GM23338 (cell line): Measurements from ENCODE around the gene GPC5. TPM values are rescaled to one million over a fixed set of nuclear protein-coding genes. Genes with fewer than 3 reads are reported as not detected.

Experiments used
- ATAC-seq: fragments of 200-7000 bp; cut with Tn5 transposase; 3 replicates; pipeline ENCODE4 v1.9.1; 2020
- DNase-seq: peaks from one replicate; pipeline ENCODE4 v3.0.0-alpha.2; 2015; ENCODE audit warnings: low spot score
- H2AFZ ChIP-seq: fragments of 200-600 bp; sonication (generic); 2 replicates; pipeline ENCODE4 v1.8.0; 2016; ENCODE audit warnings: antibody characterized with exemption, mild to moderate bottlenecking, moderate library complexity
- H3F3A ChIP-seq: fragments of 200-600 bp; sonication (generic); replicated peaks from 2 replicates; pipeline ENCODE4 v1.8.0; 2017; ENCODE audit warnings: antibody characterized with exemption, mixed run types, low read depth
- H3K27ac ChIP-seq: fragments of 200-600 bp; sonication (generic); 2 replicates; pipeline ENCODE4 v1.6.1; 2016; ENCODE audit warnings: low read depth
- H3K27me3 ChIP-seq: fragments of 200-600 bp; sonication (generic); 2 replicates; pipeline ENCODE4 v1.8.0; 2016; ENCODE audit warnings: mild to moderate bottlenecking, mixed run types, moderate library complexity; ENCODE audit not compliant: insufficient read depth
- H3K36me3 ChIP-seq: fragments of 200-600 bp; sonication (generic); 2 replicates; pipeline ENCODE4 v1.8.0; 2016; ENCODE audit warnings: mild to moderate bottlenecking; ENCODE audit not compliant: insufficient read depth
- H3K4me1 ChIP-seq: fragments of 200-600 bp; sonication (generic); 2 replicates; pipeline ENCODE4 v1.8.0; 2016; ENCODE audit warnings: mild to moderate bottlenecking, moderate library complexity; ENCODE audit not compliant: insufficient read depth
- H3K4me2 ChIP-seq: fragments of 200-600 bp; sonication (generic); 2 replicates; pipeline ENCODE4 v1.7.1; 2017; ENCODE audit warnings: mixed run types
- H3K4me3 ChIP-seq: fragments of 200-600 bp; sonication (generic); 2 replicates; pipeline ENCODE4 v1.6.1; 2016; ENCODE audit warnings: mixed run types
- H3K79me2 ChIP-seq: fragments of 200-600 bp; sonication (generic); replicated peaks from 2 replicates; pipeline ENCODE4 v1.8.0; 2017; ENCODE audit warnings: mild to moderate bottlenecking; ENCODE audit not compliant: insufficient read depth
- H3K9me2 ChIP-seq: fragments of 200-600 bp; sonication (generic); 2 replicates; pipeline ENCODE4 v1.8.0; 2017; ENCODE audit not compliant: insufficient read depth
- H4K20me1 ChIP-seq: fragments of 200-600 bp; sonication (generic); replicated peaks from 2 replicates; pipeline ENCODE4 v1.8.0; 2017; ENCODE audit warnings: mild to moderate bottlenecking; ENCODE audit not compliant: insufficient read depth
- H3K27ac Mint-ChIP-seq: 2 replicates; pipeline ENCODE4 v1.8.0; 2020; ENCODE audit warnings: inconsistent platforms, mild to moderate bottlenecking, moderate library complexity, mixed read lengths
- H3K27me3 Mint-ChIP-seq: 3 replicates; pipeline ENCODE4 v1.8.0; 2022; ENCODE audit warnings: low read depth, mild to moderate bottlenecking, moderate library complexity, mixed read lengths, inconsistent platforms; ENCODE audit not compliant: insufficient read depth, poor library complexity
- H3K36me3 Mint-ChIP-seq: 3 replicates; pipeline ENCODE4 v1.8.0; 2021; ENCODE audit warnings: low read depth, mild to moderate bottlenecking, inconsistent platforms, moderate library complexity, mixed read lengths
- H3K4me1 Mint-ChIP-seq: 3 replicates; pipeline ENCODE4 v1.8.0; 2020; ENCODE audit warnings: mild to moderate bottlenecking, inconsistent platforms, mixed read lengths
- H3K4me3 Mint-ChIP-seq: 3 replicates; pipeline ENCODE4 v1.8.0; 2021; ENCODE audit warnings: moderate library complexity, mild to moderate bottlenecking, inconsistent platforms, mixed read lengths
- H3K9me3 Mint-ChIP-seq: 3 replicates; pipeline ENCODE4 v1.8.0; 2020; ENCODE audit warnings: moderate library complexity, mild to moderate bottlenecking, inconsistent platforms, mixed read lengths
- CREB1 ChIP-seq: fragments of 250-450 bp; sonication (Bioruptor Pico); IDR thresholded peaks from 2 replicates; pipeline ENCODE4 v1.5.0; 2020; ENCODE audit warnings: low read depth, mild to moderate bottlenecking, moderate library complexity
- CTCF ChIP-seq, 2 experiments: fragments of 200-600 bp in 1 of 2; sonication (generic) in 1 of 2; conservative IDR thresholded peaks; 2 replicates each; pipeline versions ENCODE4 v1.5.1 to v1.6.1; 2016 to 2017; ENCODE audit warnings: antibody characterized with exemption in 2 of 2, low read depth in 2 of 2, mild to moderate bottlenecking in 2 of 2, moderate library complexity in 1 of 2
- ETS1 ChIP-seq: IDR thresholded peaks from 2 replicates; pipeline ENCODE4 v1.6.1; 2016; ENCODE audit warnings: antibody characterized with exemption
- JUNB ChIP-seq: IDR thresholded peaks from one replicate; pipeline ENCODE4 v1.6.1; 2016; ENCODE audit warnings: antibody characterized with exemption; ENCODE audit not compliant: unreplicated experiment
- REST ChIP-seq: IDR thresholded peaks from one replicate; pipeline ENCODE4 v1.6.1; 2018; ENCODE audit warnings: antibody characterized with exemption; ENCODE audit not compliant: unreplicated experiment
- ZNF114 ChIP-seq: fragments of 250-450 bp; sonication (Bioruptor Pico); IDR thresholded peaks from 2 replicates; pipeline ENCODE4 v1.5.0; 2020; ENCODE audit warnings: mild to moderate bottlenecking, moderate library complexity
- ZNF462 ChIP-seq: fragments of 250-450 bp; sonication (Bioruptor Pico); IDR thresholded peaks from 2 replicates; pipeline ENCODE4 v1.5.0; 2020; ENCODE audit warnings: mild to moderate bottlenecking, moderate library complexity
- polyA plus RNA-seq: library from polyadenylated mRNA; unstranded; fragments of >200 nt; fragmentation: Nextera tagmentation; extraction: Ambion mirVana; gene quantifications from 2 replicates; pipeline ENCODE4 v1.2.1, GENCODE V29; 2016
- total RNA-seq: library from RNA; depleted of rRNA; stranded (reverse); fragments of >200 nt; shearing (Covaris generic); gene quantifications from 2 replicates; pipeline ENCODE4 v1.2.3, GENCODE V29; 2014

GPC5 gene
- total and polyA plus RNA-seq, 2 experiments from 2014 or later = 0.95 to 1.1 TPM

GRCh38 chr13:91776611-91777193, 378.3 kb downstream of the GPC5 start (continued):
- no peak for TF ChIP-seq ZNF462 (CRISPR knock-in tag)
- TF ChIP-seq CTCF (conservative IDR thresholded peaks at IDR 0.05; ENCODE audit: low read depth in 2 of 2) = no peak

- H3K4me1 Mint-ChIP-seq = peaks cover 33% of the 10 kb centered on the region
- Histone ChIP-seq H3K4me3 (no peak overlapping the region), H3K9me2 (peaks cover 4% of the 10 kb centered on the region; the same call in 1 of the 2 replicates), H3K27ac (no peak overlapping the region), H3K4me1 (peaks cover 24% of the 10 kb centered on the region), H3F3A (no peaks in the 10 kb centered on the region), H3K36me3 (no peaks in the 10 kb centered on the region), H3K4me2 (no peak overlapping the region), H3K27me3 (no peaks in the 10 kb centered on the region), H4K20me1 (no peaks in the 10 kb centered on the region), H3K79me2 (no peaks in the 10 kb centered on the region), H2AFZ (peak overlapping the region; percentile 25; the same call in 1 of the 2 replicates)
- H3K9me3 Mint-ChIP-seq = no peaks in the 10 kb centered on the region
- no peak for DNase-seq
- no peak overlapping the region for H3K4me3 Mint-ChIP-seq
- TF ChIP-seq ETS1 = no peak
- TF ChIP-seq JUNB = no peak
- TF ChIP-seq ZNF114 = no peak
- TF ChIP-seq REST = no peak
- no peak for TF ChIP-seq CTCF (conservative IDR thresholded peaks at IDR 0.05; ENCODE audit: low read depth in 2 of 2)
- TF ChIP-seq CREB1 (CRISPR knock-in tag) = no peak
- no peaks in the 10 kb centered on the region for H3K27me3 Mint-ChIP-seq
- H3K27ac Mint-ChIP-seq = no peak overlapping the region
- no peaks in the 10 kb centered on the region for H3K36me3 Mint-ChIP-seq
- no peak for ATAC-seq
These were observed 379.7 kb downstream of the GPC5 start for GRCh38 chr13:91778123-91778522.
